ENCODE measurements around the gene EIF4H. TPM values are rescaled to one million over a fixed set of nuclear protein-coding genes. Genes with fewer than 3 reads are reported as not detected.

EIF4H gene
- total and polyA plus RNA-seq, 5 experiments from 2014 or later = 217 to 239 (median 221) TPM

GRCh38 chr7:74235518-74236268, 61.5 kb downstream of the EIF4H start:
- no peak for DNase-seq
- Mint-ChIP-seq H3K4me3 (no peak overlapping the region), H3K27me3 (no peaks in the 10 kb centered on the region), H3K4me1 (peaks cover 0 to 29% (median 1%) of the 10 kb centered on the region in 4 donors), H3K36me3 (peaks cover 0 to 82% (median 18%) of the 10 kb centered on the region in 3 donors), H3K27ac (peak overlapping the region in 2 of 10 donors; percentile 5 to 19), H3K9me3 (no peaks in the 10 kb centered on the region)
- POLR2A ChIA-PET = no interaction called here
- ATAC-seq = no peak

- H3K27me3 Mint-ChIP-seq = no peaks in the 10 kb centered on the region
- no peak for ATAC-seq
Observed at GRCh38 chr7:74236284-74236683, 62.1 kb downstream of the EIF4H start.

GRCh38 chr7:74240482-74240881, 66.3 kb downstream of the EIF4H start:
- peaks cover 4 to 81% (median 22%) of the 10 kb centered on the region in 3 donors for H3K36me3 Mint-ChIP-seq
- DNase-seq (no peak), ATAC-seq (no peak)
- no peaks in the 10 kb centered on the region for H3K27me3 Mint-ChIP-seq
- peaks cover 0 to 28% (median 3%) of the 10 kb centered on the region in 4 donors for H3K4me1 Mint-ChIP-seq
- POLR2A ChIA-PET = no interaction called here
- H3K9me3 Mint-ChIP-seq = no peaks in the 10 kb centered on the region
- no peak overlapping the region for H3K27ac Mint-ChIP-seq
- no peak overlapping the region for H3K4me3 Mint-ChIP-seq

More at GRCh38 chr7:74236284-74236683, 62.1 kb downstream of the EIF4H start:
- H3K9me3 Mint-ChIP-seq = no peaks in the 10 kb centered on the region
- peaks cover 0 to 27% (median 2%) of the 10 kb centered on the region in 4 donors for H3K4me1 Mint-ChIP-seq
- POLR2A ChIA-PET = no interaction called here
- peaks cover 0 to 80% (median 15%) of the 10 kb centered on the region in 3 donors for H3K36me3 Mint-ChIP-seq
- no peak overlapping the region for H3K4me3 Mint-ChIP-seq
- H3K27ac Mint-ChIP-seq = peak overlapping the region in 1 of 10 donors; percentile 71
- no peak for DNase-seq

GRCh38 chr7:74242122-74242443, 67.9 kb downstream of the EIF4H start:
- Mint-ChIP-seq H3K9me3 (no peaks in the 10 kb centered on the region), H3K4me1 (peaks cover 0 to 23% (median 3%) of the 10 kb centered on the region in 4 donors), H3K27ac (peak overlapping the region in 1 of 10 donors; percentile 34), H3K27me3 (no peaks in the 10 kb centered on the region), H3K4me3 (peak overlapping the region in 2 of 10 donors; percentile 14 to 66), H3K36me3 (peaks cover 4 to 82% (median 25%) of the 10 kb centered on the region in 3 donors)
- DNase-seq (no peak), ATAC-seq (no peak)
- POLR2A ChIA-PET = interaction anchor here (0.8 kb wide), 1 partner anchor 8 kb away, joined by 3 read pairs; no protein-coding TSS in a partner anchor

GRCh38 chr7:74246497-74246896, 72.3 kb downstream of the EIF4H start:
- Mint-ChIP-seq H3K4me1 (peaks cover 3 to 22% (median 7%) of the 10 kb centered on the region in 4 donors), H3K36me3 (peaks cover 4 to 84% (median 25%) of the 10 kb centered on the region in 3 donors), H3K4me3 (no peak overlapping the region), H3K9me3 (no peaks in the 10 kb centered on the region), H3K27ac (peak overlapping the region in 1 of 10 donors; percentile 59), H3K27me3 (no peaks in the 10 kb centered on the region)
- ATAC-seq = no peak
- no peak for DNase-seq
- POLR2A ChIA-PET = interaction anchor here (0.7 kb wide), 1 partner anchor 22 kb away, joined by 4 read pairs; no protein-coding TSS in a partner anchor

Small RNA genes within 50 kb of the gene (microRNA-seq; reads per million reads assigned to microRNA genes)
- gene MIR590 (ENCODE audit: borderline microRNAs expressed) = 2,358 reads per million, percentile 90 among the genes with 10 or more reads in this experiment

Other genes with a start within 250 kb of the EIF4H start
- gene ELN, start 146.2 kb upstream of the EIF4H start, total RNA-seq = not detected
- not detected for gene ELN, start 146.2 kb upstream of the EIF4H start, polyA plus RNA-seq
- gene LIMK1, start 90.6 kb upstream of the EIF4H start, total RNA-seq = 10 to 100 TPM; 14.1 to 14.6 TPM
- 1 to 10 TPM; 2.8 to 4.8 (median 3.4) TPM for gene LIMK1, start 90.6 kb upstream of the EIF4H start, polyA plus RNA-seq
- gene LAT2, start 35.6 kb downstream of the EIF4H start, total RNA-seq = 1 to 10 TPM; 5.8 to 6.4 TPM
- gene LAT2, start 35.6 kb downstream of the EIF4H start, polyA plus RNA-seq = 1 to 10 TPM in 1 of 3 donors, under 1 TPM in 2; 0.57 to 2.3 (median 0.97) TPM
- gene RFC2, start 80.0 kb downstream of the EIF4H start, total RNA-seq = 10 to 100 TPM; 15.6 to 16.4 TPM
- gene RFC2, start 80.0 kb downstream of the EIF4H start, polyA plus RNA-seq = 10 to 100 TPM; 20.3 to 26.1 (median 22.5) TPM
- 1 to 10 TPM; 4.9 to 5.2 TPM for gene CLIP2, start 115.1 kb downstream of the EIF4H start, total RNA-seq
- gene CLIP2, start 115.1 kb downstream of the EIF4H start, polyA plus RNA-seq = under 1 TPM; 0.20 to 0.32 (median 0.23) TPM

All from naive thymus-derived CD8-positive, alpha-beta T cell (primary cell).